ENCODE results near the gene IKBKG.

Gene IKBKG

GRCh38 chrX:154508384-154508745, 39.1 kb upstream of the IKBKG start:
- no peak for TF ChIP-seq CTCF (IDR thresholded peaks at IDR 0.05; ENCODE audit: insufficient read depth, low read depth, low read length, missing control alignments)
- H3K4me3 ChIP-seq (ENCODE audit: low read depth, low read length), result no peak overlapping the region
- DNase-seq (ENCODE audit: low read depth), result no peak

- no peak overlapping the region for H3K4me3 ChIP-seq (ENCODE audit: low read depth, low read length)
- no peak for TF ChIP-seq CTCF (IDR thresholded peaks at IDR 0.05; ENCODE audit: insufficient read depth, low read depth, low read length, missing control alignments)
- no peak for DNase-seq (ENCODE audit: low read depth)
These were observed 38.0 kb upstream of the IKBKG start for GRCh38 chrX:154509455-154509854.

- no peak overlapping the region for H3K4me3 ChIP-seq (ENCODE audit: low read depth, low read length)
- TF ChIP-seq CTCF (IDR thresholded peaks at IDR 0.05; ENCODE audit: insufficient read depth, low read depth, low read length, missing control alignments), result no peak
- DNase-seq (ENCODE audit: low read depth), result no peak
These were observed 35.7 kb upstream of the IKBKG start for GRCh38 chrX:154511761-154512160.

GRCh38 chrX:154512879-154513553, 34.4 kb upstream of the IKBKG start:
- TF ChIP-seq CTCF (IDR thresholded peaks at IDR 0.05; ENCODE audit: insufficient read depth, low read depth, low read length, missing control alignments), result no peak
- DNase-seq (ENCODE audit: low read depth), result no peak
- H3K4me3 ChIP-seq (ENCODE audit: low read depth, low read length), result no peak overlapping the region

GRCh38 chrX:154513716-154514115, 33.7 kb upstream of the IKBKG start:
- H3K4me3 ChIP-seq (ENCODE audit: low read depth, low read length), result no peak overlapping the region
- TF ChIP-seq CTCF (IDR thresholded peaks at IDR 0.05; ENCODE audit: insufficient read depth, low read depth, low read length, missing control alignments), result no peak

GRCh38 chrX:154515090-154515965, 32.1 kb upstream of the IKBKG start:
- no peak for TF ChIP-seq CTCF (IDR thresholded peaks at IDR 0.05; ENCODE audit: insufficient read depth, low read depth, low read length, missing control alignments)
- peak; percentile 55 for DNase-seq (ENCODE audit: low read depth)
- peak overlapping the region; percentile 83 for H3K4me3 ChIP-seq (ENCODE audit: low read depth, low read length)

More at GRCh38 chrX:154513716-154514115, 33.7 kb upstream of the IKBKG start:
- DNase-seq (ENCODE audit: low read depth), result no peak
